HG03378 (cell line): ENCODE data around the gene PTPRZ1.

Experiments used
- ATAC-seq: cut with Tn5 transposase; IDR thresholded peaks from one replicate; pipeline ENCODE4 v1.9.1; 2021; ENCODE audit warnings: mild to moderate bottlenecking, moderate library complexity; ENCODE audit not compliant: unreplicated experiment

The PTPRZ1 gene

GRCh38 chr7:122103064-122103463 lies 230.1 kb downstream of the PTPRZ1 start:
- ATAC-seq = no peak
